Fibroblast of lung (primary cell): ENCODE data around the gene EMILIN2. TPM values are rescaled to one million over a fixed set of nuclear protein-coding genes. Genes with fewer than 3 reads are reported as not detected.
A peak's percentile ranks its signal among the peaks of the same experiment; 100 is the strongest.

Experiments
- DNase-seq, 2 donors: peaks; one replicate each; pipeline versions ENCODE4 v3.0.0 to v3.0.0-alpha.2; 2010; ENCODE audit warnings: low read depth in 2 of 2
- H2AFZ ChIP-seq: 2 replicates; pipeline ENCODE4 v1.5.1; 2012; ENCODE audit warnings: low read length, control low read depth, inconsistent platforms
- H3K27ac ChIP-seq: 2 replicates; pipeline ENCODE4 v1.5.1; 2011; ENCODE audit warnings: low read length, control low read depth; ENCODE audit not compliant: insufficient read depth
- H3K27me3 ChIP-seq: 2 replicates; pipeline ENCODE4 v1.5.1; 2011; ENCODE audit warnings: mild to moderate bottlenecking, low read length; ENCODE audit not compliant: control insufficient read depth, insufficient read depth
- H3K36me3 ChIP-seq: 2 replicates; pipeline ENCODE4 v1.5.1; 2011; ENCODE audit warnings: low read length; ENCODE audit not compliant: control insufficient read depth, insufficient read depth
- H3K4me1 ChIP-seq: 2 replicates; pipeline ENCODE4 v1.5.1; 2011; ENCODE audit warnings: low read length; ENCODE audit not compliant: control insufficient read depth, insufficient read depth; ENCODE audit errors: extremely low read depth
- H3K4me2 ChIP-seq: 2 replicates; pipeline ENCODE4 v1.5.1; 2011; ENCODE audit warnings: low read length, control low read depth; ENCODE audit not compliant: insufficient read depth; ENCODE audit errors: extremely low read depth
- H3K4me3 ChIP-seq, 4 experiments: fragments of 200-600 bp in 1 of 4; sonication (generic) in 1 of 4; replicated peaks in 1 of 4; 2 replicates each; pipeline ENCODE4 v1.5.1; 2011 to 2016; ENCODE audit warnings: low read length in 4 of 4, low read depth in 3 of 4, mild to moderate bottlenecking in 3 of 4, control low read depth in 2 of 4, inconsistent platforms in 1 of 4, mixed read lengths in 1 of 4; ENCODE audit not compliant: insufficient read depth in 1 of 4; ENCODE audit errors: control extremely low read depth in 1 of 4
- H3K79me2 ChIP-seq: 2 replicates; pipeline ENCODE4 v1.5.1; 2012; ENCODE audit warnings: mild to moderate bottlenecking, low read length, inconsistent platforms; ENCODE audit not compliant: control insufficient read depth, insufficient read depth
- H3K9ac ChIP-seq: 2 replicates; pipeline ENCODE4 v1.5.1; 2011; ENCODE audit warnings: mild to moderate bottlenecking, low read length, control low read depth; ENCODE audit not compliant: insufficient read depth
- H3K9me3 ChIP-seq: 2 replicates; pipeline ENCODE4 v1.5.1; 2012; ENCODE audit warnings: low read depth, low read length; ENCODE audit not compliant: control insufficient read depth, insufficient read depth
- H4K20me1 ChIP-seq: 2 replicates; pipeline ENCODE4 v1.5.1; 2011; ENCODE audit warnings: low read length; ENCODE audit not compliant: control insufficient read depth, insufficient read depth; ENCODE audit errors: extremely low read depth
- CTCF ChIP-seq, 2 donors: IDR thresholded peaks in 1 of 2; conservative IDR thresholded peaks in 1 of 2; 1 replicate in 1 of 2; 2 replicates in 1 of 2; pipeline ENCODE4 v1.5.1; 2011 to 2012; ENCODE audit warnings: low read length in 2 of 2, control low read depth in 1 of 2, inconsistent platforms in 1 of 2, low read depth in 1 of 2, mild to moderate bottlenecking in 1 of 2
- EZH2 ChIP-seq: IDR thresholded peaks from 2 replicates; pipeline ENCODE4 v1.5.1; 2012; ENCODE audit warnings: low read length, control low read depth, mild to moderate bottlenecking; ENCODE audit errors: missing control alignments
- polyA plus RNA-seq, 2 donors: library from polyadenylated mRNA; depleted of rRNA in 1 of 2; stranded (reverse) in 1 of 2; unstranded in 1 of 2; fragments of >200 nt; gene quantifications; 2 replicates each; pipeline ENCODE4 v1.2.1, GENCODE V29; 2011 to 2012; ENCODE audit warnings: missing spikeins in 1 of 2
- total RNA-seq: library from RNA; depleted of rRNA; stranded (reverse); fragments of >200 nt; gene quantifications from 2 replicates; pipeline ENCODE4 v1.2.1, GENCODE V29; 2014

EMILIN2 gene
- total and polyA plus RNA-seq, 2 donors (not counting 1 experiment from before 2014, with no cell fraction given): 8.7 to 11.1 TPM

DNA sequence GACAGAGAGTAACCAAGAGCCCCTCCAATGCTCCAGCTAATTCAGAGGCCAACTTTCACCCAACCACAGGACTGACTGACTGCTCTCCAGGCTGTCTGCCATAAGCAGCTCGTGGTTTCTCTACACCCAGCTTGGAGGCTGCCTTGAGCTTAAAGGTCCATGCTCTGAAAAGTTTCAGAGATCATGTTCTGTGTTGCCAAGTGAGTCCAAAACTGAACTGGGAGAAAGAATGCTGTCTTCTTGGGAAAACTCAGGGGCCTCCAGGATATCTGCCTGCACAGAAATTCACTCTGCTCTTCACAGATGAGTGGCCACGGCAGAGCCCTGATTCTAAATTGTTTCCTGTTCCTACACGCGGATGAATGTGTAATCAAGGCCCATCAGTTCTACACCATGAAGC, 115.0 kb downstream of the EMILIN2 start:
- TF ChIP-seq CTCF (conservative IDR thresholded peaks at IDR 0.05 in 1 of 2, IDR thresholded peaks at IDR 0.05 in 1 of 2; ENCODE audit: low read depth in 1 of 2, low read length in 2 of 2) (no peak), EZH2 (no peak)
- H3K36me3 ChIP-seq: no peaks in the 10 kb centered on the region
- H2AFZ ChIP-seq: no peak overlapping the region
- no peaks in the 10 kb centered on the region for H4K20me1 ChIP-seq
- H3K9me3 ChIP-seq: no peaks in the 10 kb centered on the region
- H3K9ac ChIP-seq: no peak overlapping the region
- H3K27ac ChIP-seq: peak overlapping the region; percentile 30
- peak overlapping the region; percentile 41 for H3K4me2 ChIP-seq
- peaks cover 16% of the 10 kb centered on the region for H3K4me1 ChIP-seq
- peaks cover 54% of the 10 kb centered on the region for H3K79me2 ChIP-seq
- H3K4me3 ChIP-seq: peak overlapping the region in 1 of 4 experiments; percentile 8
- H3K27me3 ChIP-seq: no peaks in the 10 kb centered on the region
- DNase-seq: peak; percentile 61 to 66

DNA sequence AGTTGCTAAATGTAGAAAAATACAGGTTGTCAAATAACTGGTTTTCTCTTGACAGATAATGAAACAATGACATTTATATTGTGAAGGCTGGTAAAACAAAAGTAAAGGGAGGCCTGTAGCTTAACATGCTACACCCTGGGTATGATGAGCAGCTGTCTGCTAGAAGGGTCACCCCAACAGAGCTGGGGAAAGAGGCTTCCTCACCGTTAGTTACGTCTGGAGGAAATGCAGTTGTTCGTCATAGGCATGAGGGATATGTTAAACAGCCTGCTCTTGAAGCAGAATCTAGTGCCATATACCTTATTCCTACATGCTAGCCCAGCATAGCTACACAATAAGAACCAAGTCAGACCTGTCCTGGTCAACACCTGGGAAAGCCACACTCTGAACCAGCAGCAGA, 116.2 kb downstream of the EMILIN2 start:
- Histone ChIP-seq H3K27me3 (no peaks in the 10 kb centered on the region), H3K4me1 (peaks cover 16% of the 10 kb centered on the region), H3K79me2 (peaks cover 66% of the 10 kb centered on the region), H3K36me3 (no peaks in the 10 kb centered on the region), H4K20me1 (no peaks in the 10 kb centered on the region), H3K4me2 (no peak overlapping the region), H2AFZ (no peak overlapping the region), H3K9ac (no peak overlapping the region), H3K9me3 (no peaks in the 10 kb centered on the region), H3K4me3 (no peak overlapping the region), H3K27ac (no peak overlapping the region)
- no peak for TF ChIP-seq CTCF (conservative IDR thresholded peaks at IDR 0.05 in 1 of 2, IDR thresholded peaks at IDR 0.05 in 1 of 2; ENCODE audit: low read depth in 1 of 2, low read length in 2 of 2)
- TF ChIP-seq EZH2: no peak
- DNase-seq: no peak

GRCh38 chr18:2964361-2965010, 117.7 kb downstream of the EMILIN2 start:
- H3K27ac ChIP-seq: no peak overlapping the region
- H3K4me2 ChIP-seq: no peak overlapping the region
- no peak for TF ChIP-seq CTCF (conservative IDR thresholded peaks at IDR 0.05 in 1 of 2, IDR thresholded peaks at IDR 0.05 in 1 of 2; ENCODE audit: low read depth in 1 of 2, low read length in 2 of 2)
- no peak for TF ChIP-seq EZH2
- no peaks in the 10 kb centered on the region for H3K36me3 ChIP-seq
- H4K20me1 ChIP-seq: no peaks in the 10 kb centered on the region
- H3K79me2 ChIP-seq: peaks cover 78% of the 10 kb centered on the region
- H3K27me3 ChIP-seq: no peaks in the 10 kb centered on the region
- H3K9me3 ChIP-seq: no peaks in the 10 kb centered on the region
- DNase-seq: peak in 1 of 2 donors; percentile 47
- H2AFZ ChIP-seq: no peak overlapping the region
- H3K4me3 ChIP-seq: no peak overlapping the region
- peaks cover 14% of the 10 kb centered on the region for H3K4me1 ChIP-seq
- H3K9ac ChIP-seq: no peak overlapping the region

Other genes starting within 250 kb of the EMILIN2 start
- 96.1 and 96.6 TPM in 2 replicates for gene SMCHD1, start 191.3 kb upstream of the EMILIN2 start, total RNA-seq
- gene SMCHD1, start 191.3 kb upstream of the EMILIN2 start, polyA plus RNA-seq: 19.6 and 30.3 TPM in 2 replicates
- gene LPIN2, start 166.1 kb downstream of the EMILIN2 start, total RNA-seq: 36.7 and 51.0 TPM in 2 replicates
- gene LPIN2, start 166.1 kb downstream of the EMILIN2 start, polyA plus RNA-seq: 46.9 and 58.1 TPM in 2 replicates